Tibial nerve (tissue), 4 donors: ENCODE results near the gene OSBPL5. TPM values are rescaled to one million over a fixed set of nuclear protein-coding genes. Genes with fewer than 3 reads are reported as not detected.
A peak's percentile ranks its signal among the peaks of the same experiment; 100 is the strongest.

Source experiments
- DNase-seq, 2 donors: peaks; one replicate each; pipeline ENCODE4 v3.0.0-alpha.2; 2019; ENCODE audit warnings: low spot score in 2 of 2
- H3K27ac ChIP-seq, 4 donors: fragments of 200-600 bp; sonication (generic) in 3 of 4; one replicate each; pipeline ENCODE4 v1.5.1; 2017 to 2019; ENCODE audit warnings: mild to moderate bottlenecking in 1 of 4
- H3K27me3 ChIP-seq, 2 donors: fragments of 200-600 bp; sonication (generic) in 1 of 2; one replicate each; pipeline versions ENCODE4 v1.5.1 to v1.6.0; 2017 to 2019
- H3K36me3 ChIP-seq, 3 donors: fragments of 200-600 bp; sonication (generic); one replicate each; pipeline ENCODE4 v1.5.1; 2018 to 2019
- H3K4me1 ChIP-seq, 4 donors: fragments of 200-600 bp; sonication (generic) in 3 of 4; one replicate each; pipeline ENCODE4 v1.5.1; 2017 to 2019
- H3K4me3 ChIP-seq, 4 donors: fragments of 200-600 bp; sonication (generic) in 3 of 4; one replicate each; pipeline ENCODE4 v1.5.1; 2017 to 2019; ENCODE audit warnings: mild to moderate bottlenecking in 1 of 4, moderate library complexity in 1 of 4
- H3K9me3 ChIP-seq, 4 donors: fragments of 200-600 bp; sonication (generic) in 3 of 4; one replicate each; pipeline ENCODE4 v1.5.1; 2017 to 2019
- EP300 ChIP-seq, 2 donors: sonication (generic); formaldehyde crosslinking; IDR thresholded peaks; one replicate each; pipeline ENCODE4 v1.6.1; 2017; ENCODE audit warnings: antibody characterized with exemption in 2 of 2, mild to moderate bottlenecking in 1 of 2
- POLR2A ChIP-seq, 2 donors: fragments of 450-650 bp; IDR thresholded peaks; one replicate each; pipeline ENCODE4 v1.6.1; 2017; ENCODE audit warnings: antibody characterized with exemption in 2 of 2, mild to moderate bottlenecking in 2 of 2, moderate library complexity in 2 of 2
- whole genome bisulfite sequencing, 2 donors: methylation state at CpG; one replicate each; pipeline ENCODE4 v1.1.5; 2018; 5-methylcytosine and 5-hydroxymethylcytosine counted together
- total RNA-seq, 4 donors: library from RNA; depleted of rRNA; stranded (reverse); fragments of >200 nt; gene quantifications; one replicate each; pipeline ENCODE4 v1.1.0, GENCODE V29; 2016
- TF ChIP-seq, protein P1 (sequence below), 5 experiments: fragments of 200-600 bp in 3 of 5; fragments of 450-650 bp in 2 of 5; sonication (generic) in 3 of 5; IDR thresholded peaks; one replicate each; pipeline ENCODE4 v1.5.1; 2016 to 2019; ENCODE audit warnings: antibody characterized with exemption in 5 of 5, mild to moderate bottlenecking in 3 of 5, moderate library complexity in 2 of 5

Gene OSBPL5
- total RNA-seq, 4 donors from 2014 or later = 58.8 to 168 (median 106) TPM

DNA sequence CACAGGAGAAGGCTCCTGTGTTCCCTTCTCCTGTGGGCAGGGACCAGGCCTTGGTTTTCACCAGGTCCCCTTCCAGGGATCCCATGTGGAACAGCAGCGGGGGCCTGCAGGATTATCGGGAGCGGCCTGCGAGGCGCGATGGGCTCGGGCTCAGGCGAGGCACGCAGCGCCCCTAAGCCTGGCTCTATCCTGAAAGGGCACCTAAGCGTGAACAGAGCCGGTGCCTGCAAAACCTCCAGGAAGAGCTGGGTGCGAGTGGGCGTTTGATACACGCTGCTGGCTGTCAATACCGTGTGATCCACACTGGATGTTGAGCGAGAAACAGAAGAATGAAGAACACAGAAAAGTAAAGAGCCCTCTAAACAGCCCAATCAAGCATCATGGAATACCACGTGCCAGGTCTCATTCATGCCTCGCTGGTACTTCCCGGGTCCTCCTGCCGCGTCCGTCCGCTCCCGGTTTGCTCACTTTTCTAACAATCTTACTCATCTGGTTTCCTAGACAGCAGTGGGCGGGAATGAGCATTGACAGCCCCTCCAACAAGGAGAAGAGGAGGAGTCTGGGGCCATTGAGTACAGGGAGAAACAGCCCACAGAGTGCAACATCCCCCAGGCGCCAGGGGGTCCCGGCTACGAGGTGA is 12.5 kb downstream of the OSBPL5 start:
- no peak for DNase-seq
- Histone ChIP-seq H3K4me3 (no peak overlapping the region), H3K36me3 (peaks cover 0 to 18% (median 0%) of the 10 kb centered on the region in 3 donors), H3K4me1 (peaks cover 0 to 98% (median 73%) of the 10 kb centered on the region in 4 donors), H3K9me3 (no peaks in the 10 kb centered on the region), H3K27me3 (no peaks in the 10 kb centered on the region), H3K27ac (peak overlapping the region; percentile 47 to 92 (median 77))
- WGBS, 2 donors = 76 to 78% methylated on average over 29 of the region's 29 CpGs
- no peak for TF ChIP-seq POLR2A (IDR thresholded peaks at IDR 0.05)
- no peak for TF ChIP-seq EP300 (IDR thresholded peaks at IDR 0.05)
- TF ChIP-seq, protein P1, sequence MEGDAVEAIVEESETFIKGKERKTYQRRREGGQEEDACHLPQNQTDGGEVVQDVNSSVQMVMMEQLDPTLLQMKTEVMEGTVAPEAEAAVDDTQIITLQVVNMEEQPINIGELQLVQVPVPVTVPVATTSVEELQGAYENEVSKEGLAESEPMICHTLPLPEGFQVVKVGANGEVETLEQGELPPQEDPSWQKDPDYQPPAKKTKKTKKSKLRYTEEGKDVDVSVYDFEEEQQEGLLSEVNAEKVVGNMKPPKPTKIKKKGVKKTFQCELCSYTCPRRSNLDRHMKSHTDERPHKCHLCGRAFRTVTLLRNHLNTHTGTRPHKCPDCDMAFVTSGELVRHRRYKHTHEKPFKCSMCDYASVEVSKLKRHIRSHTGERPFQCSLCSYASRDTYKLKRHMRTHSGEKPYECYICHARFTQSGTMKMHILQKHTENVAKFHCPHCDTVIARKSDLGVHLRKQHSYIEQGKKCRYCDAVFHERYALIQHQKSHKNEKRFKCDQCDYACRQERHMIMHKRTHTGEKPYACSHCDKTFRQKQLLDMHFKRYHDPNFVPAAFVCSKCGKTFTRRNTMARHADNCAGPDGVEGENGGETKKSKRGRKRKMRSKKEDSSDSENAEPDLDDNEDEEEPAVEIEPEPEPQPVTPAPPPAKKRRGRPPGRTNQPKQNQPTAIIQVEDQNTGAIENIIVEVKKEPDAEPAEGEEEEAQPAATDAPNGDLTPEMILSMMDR (IDR thresholded peaks at IDR 0.05) = no peak

DNA sequence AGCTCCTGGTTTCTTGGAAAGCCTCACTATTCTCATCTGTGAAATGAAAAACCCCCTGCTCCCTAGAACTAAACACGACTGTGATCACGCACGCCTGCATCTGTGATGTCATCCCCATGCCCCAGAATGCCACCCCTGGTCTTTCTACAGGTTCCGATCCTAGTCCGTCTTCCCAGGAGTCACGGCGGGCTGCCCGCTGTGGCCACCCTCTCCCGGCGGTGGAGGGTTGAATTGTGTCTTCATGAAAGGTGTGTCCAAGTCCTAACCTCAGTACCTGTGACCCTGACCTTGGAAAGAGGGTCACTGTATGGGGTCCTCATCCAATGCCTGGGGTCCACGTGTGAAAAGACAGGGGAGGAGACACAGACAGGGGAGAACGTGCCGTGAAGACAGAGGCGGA is 14.4 kb downstream of the OSBPL5 start:
- TF ChIP-seq POLR2A (IDR thresholded peaks at IDR 0.05) (no peak), EP300 (IDR thresholded peaks at IDR 0.05) (no peak)
- TF ChIP-seq, protein P1 (IDR thresholded peaks at IDR 0.05) = no peak
- peaks cover 0 to 98% (median 71%) of the 10 kb centered on the region in 4 donors for H3K4me1 ChIP-seq
- no peak for DNase-seq
- 87 to 92% methylated on average over 14 of the region's 14 CpGs for WGBS, 2 donors
- no peaks in the 10 kb centered on the region for H3K9me3 ChIP-seq
- H3K27ac ChIP-seq = peak overlapping the region in 1 of 4 donors; percentile 92
- no peaks in the 10 kb centered on the region for H3K27me3 ChIP-seq
- no peak overlapping the region for H3K4me3 ChIP-seq
- peaks cover 0 to 18% (median 0%) of the 10 kb centered on the region in 3 donors for H3K36me3 ChIP-seq

DNA sequence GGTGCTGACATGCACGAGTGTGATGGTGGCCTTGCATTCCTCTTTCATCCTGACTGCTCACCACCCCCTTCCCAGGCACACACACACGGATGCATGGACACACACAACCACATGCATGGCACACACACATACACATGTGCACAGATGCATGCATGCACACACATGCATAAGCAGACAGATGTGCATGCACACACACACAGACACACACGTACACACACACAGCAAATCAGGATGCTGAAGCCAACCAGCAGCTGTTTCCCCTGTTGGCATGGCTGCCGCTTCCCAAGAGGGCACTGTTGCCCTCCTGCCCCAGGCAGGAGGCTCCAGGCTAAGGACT is 15.3 kb downstream of the OSBPL5 start:
- 77 to 81% methylated on average over 4 of the region's 4 CpGs for WGBS, 2 donors
- TF ChIP-seq, protein P1 (IDR thresholded peaks at IDR 0.05) = no peak
- TF ChIP-seq POLR2A (IDR thresholded peaks at IDR 0.05) (no peak), EP300 (IDR thresholded peaks at IDR 0.05) (no peak)
- H3K4me3 ChIP-seq = no peak overlapping the region
- H3K36me3 ChIP-seq = peaks cover 0 to 18% (median 0%) of the 10 kb centered on the region in 3 donors
- peaks cover 0 to 98% (median 62%) of the 10 kb centered on the region in 4 donors for H3K4me1 ChIP-seq
- H3K27me3 ChIP-seq = no peaks in the 10 kb centered on the region
- peak overlapping the region in 2 of 4 donors; percentile 88 to 92 for H3K27ac ChIP-seq
- no peak for DNase-seq
- no peaks in the 10 kb centered on the region for H3K9me3 ChIP-seq

DNA sequence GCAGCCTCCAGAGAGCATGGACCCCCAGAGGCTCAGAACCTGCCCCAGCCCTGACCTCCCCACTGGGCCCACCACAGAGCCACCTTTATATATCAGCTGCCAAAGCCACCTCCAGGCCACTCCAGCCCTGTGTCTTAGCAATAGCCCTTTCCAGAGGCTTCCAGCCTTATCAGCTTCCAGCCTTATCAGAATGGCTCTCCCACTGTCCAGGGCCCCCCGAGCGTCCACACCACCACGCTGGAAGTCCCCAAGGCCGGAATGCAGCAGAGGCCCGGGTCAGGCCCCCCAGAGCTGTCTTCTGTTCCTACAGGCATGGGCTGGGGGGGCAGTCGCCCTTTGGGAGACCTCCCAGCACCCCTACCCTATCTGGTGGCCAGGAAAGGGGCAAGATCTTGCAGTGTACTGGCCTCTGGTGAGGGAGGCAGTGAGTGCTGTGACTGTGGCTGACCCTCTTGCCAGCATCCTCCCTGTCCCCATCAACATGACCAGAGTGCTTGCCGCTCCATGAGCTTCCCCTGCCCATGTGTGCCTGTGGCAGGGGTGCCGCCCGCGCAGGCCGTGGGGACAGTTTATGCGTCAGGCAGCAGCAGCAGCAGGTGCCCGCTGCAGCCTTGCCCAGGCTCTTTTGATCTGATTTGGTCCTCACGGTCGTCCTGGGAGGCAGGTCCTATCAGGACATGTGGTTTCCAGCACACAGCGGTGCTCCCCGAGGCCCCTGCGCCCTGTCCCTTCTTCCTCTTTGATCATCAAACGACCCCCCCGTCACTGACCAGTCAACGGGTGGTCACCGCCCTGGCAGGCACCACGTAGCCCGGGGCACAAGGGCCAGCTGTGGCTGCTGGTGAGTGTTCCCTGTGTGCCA is 15.9 kb downstream of the OSBPL5 start:
- Histone ChIP-seq H3K4me1 (peaks cover 0 to 98% (median 57%) of the 10 kb centered on the region in 4 donors), H3K27ac (peak overlapping the region in 3 of 4 donors; percentile 70 to 92 (median 88)), H3K9me3 (no peaks in the 10 kb centered on the region), H3K4me3 (no peak overlapping the region), H3K27me3 (no peaks in the 10 kb centered on the region), H3K36me3 (peaks cover 0 to 19% (median 0%) of the 10 kb centered on the region in 3 donors)
- no peak for DNase-seq
- WGBS, 2 donors = 79 to 84% methylated on average over 23 of the region's 24 CpGs
- TF ChIP-seq EP300 (IDR thresholded peaks at IDR 0.05) (no peak), POLR2A (IDR thresholded peaks at IDR 0.05) (no peak)
- TF ChIP-seq, protein P1 (IDR thresholded peaks at IDR 0.05) = no peak
